SK-N-SH (cell line): ENCODE data around the gene H2AZ1. TPM values are rescaled to one million over a fixed set of nuclear protein-coding genes. Genes with fewer than 3 reads are reported as not detected.

Experiments used
- CTCF ChIA-PET: fragments of 300-600, 350-600 bp; formaldehyde crosslinking; extraction: SDS; loops from one replicate; lab custom pipeline; 2021; lab: Yijun Ruan, JAX
- POLR2A ChIA-PET: fragments of 350-600 bp; sonication (Branson Sonifier 250); formaldehyde crosslinking; extraction: SDS; loops from one replicate; lab custom pipeline; 2020; ENCODE audit warnings: antibody characterized with exemption, inconsistent platforms; lab: Yijun Ruan, JAX
- DNase-seq: peaks from one replicate; pipeline ENCODE4 v3.0.0; 2012
- H2AFZ ChIP-seq: fragments of 200-600 bp; sonication (generic); 2 replicates; pipeline ENCODE4 v1.8.1; 2016; ENCODE audit warnings: antibody characterized with exemption, mild to moderate bottlenecking, low read depth
- H3F3A ChIP-seq: fragments of 200-600 bp; sonication (generic); replicated peaks from 2 replicates; pipeline ENCODE3; 2016; ENCODE audit warnings: antibody characterized with exemption, mild to moderate bottlenecking; ENCODE audit not compliant: insufficient read depth
- H3K27ac ChIP-seq, 2 experiments: fragments of 200-500 bp in 1 of 2; fragments of 200-600 bp in 1 of 2; sonication (Bioruptor generic) in 1 of 2; sonication (generic), shearing (Covaris generic) in 1 of 2; 2 replicates each; pipeline versions ENCODE4 v1.5.1 to v1.6.1; 2014 to 2016; ENCODE audit warnings: low read depth in 2 of 2, inconsistent platforms in 1 of 2, low read length in 1 of 2, mild to moderate bottlenecking in 1 of 2, mixed read lengths in 1 of 2
- H3K27me3 ChIP-seq: fragments of 200-600 bp; sonication (generic), shearing (Covaris generic); 2 replicates; pipeline ENCODE4 v1.6.1; 2016; ENCODE audit warnings: mixed run types; ENCODE audit not compliant: insufficient read depth
- H3K36me3 ChIP-seq, 2 experiments: fragments of 200-500 bp in 1 of 2; fragments of 200-600 bp in 1 of 2; sonication (Bioruptor generic) in 1 of 2; sonication (generic) in 1 of 2; replicated peaks in 1 of 2; 2 replicates each; pipeline versions ENCODE3 to v1.5.1; 2014 to 2016; ENCODE audit warnings: low read length in 1 of 2, mild to moderate bottlenecking in 1 of 2; ENCODE audit not compliant: insufficient read depth in 2 of 2, control insufficient read depth in 1 of 2
- H3K4me1 ChIP-seq, 2 experiments: fragments of 200-500 bp in 1 of 2; fragments of 200-600 bp in 1 of 2; sonication (Bioruptor generic) in 1 of 2; sonication (generic), shearing (Covaris generic) in 1 of 2; 2 replicates each; pipeline versions ENCODE4 v1.5.1 to v1.6.1; 2014 to 2016; ENCODE audit warnings: low read depth in 1 of 2, low read length in 1 of 2, mixed run types in 1 of 2; ENCODE audit not compliant: insufficient read depth in 2 of 2, control insufficient read depth in 1 of 2
- H3K4me2 ChIP-seq: fragments of 200-600 bp; sonication (generic), shearing (Covaris generic); 2 replicates; pipeline ENCODE4 v1.6.1; 2017; ENCODE audit warnings: mixed run types
- H3K4me3 ChIP-seq, 2 experiments: fragments of 200-500 bp in 1 of 2; fragments of 200-600 bp in 1 of 2; sonication (Bioruptor generic) in 1 of 2; sonication (generic), shearing (Covaris generic) in 1 of 2; 2 replicates each; pipeline versions ENCODE4 v1.5.1 to v1.8.1; 2014 to 2016; ENCODE audit warnings: low read depth in 2 of 2, inconsistent platforms in 1 of 2, low read length in 1 of 2, mild to moderate bottlenecking in 1 of 2, mixed read lengths in 1 of 2, moderate library complexity in 1 of 2
- H3K79me2 ChIP-seq: fragments of 200-600 bp; sonication (generic); 2 replicates; pipeline ENCODE4 v1.8.1; 2017; ENCODE audit warnings: mild to moderate bottlenecking; ENCODE audit not compliant: insufficient read depth
- H3K9ac ChIP-seq: fragments of 200-600 bp; sonication (generic); 2 replicates; pipeline ENCODE4 v1.6.1; 2017; ENCODE audit warnings: mixed run types
- H3K9me2 ChIP-seq: fragments of 200-600 bp; sonication (generic); 2 replicates; pipeline ENCODE4 v1.6.1; 2017; ENCODE audit warnings: mixed run types
- H3K9me3 ChIP-seq: fragments of 200-600 bp; sonication (generic); 2 replicates; pipeline ENCODE4 v1.6.1; 2017; ENCODE audit warnings: mixed run types, mild to moderate bottlenecking, moderate library complexity
- H4K20me1 ChIP-seq: fragments of 200-600 bp; sonication (generic); 2 replicates; pipeline ENCODE4 v1.6.1; 2017; ENCODE audit warnings: mild to moderate bottlenecking, mixed run types; ENCODE audit not compliant: insufficient read depth
- CHD2 ChIP-seq: fragments of 150-350 bp; IDR thresholded peaks from 2 replicates; pipeline ENCODE4 v1.6.1; 2018; ENCODE audit warnings: low read length; ENCODE audit not compliant: partially characterized antibody
- FOSL2 ChIP-seq: IDR thresholded peaks from 2 replicates; pipeline ENCODE4 v1.4.0; 2012; ENCODE audit warnings: low read depth, mild to moderate bottlenecking, moderate library complexity, borderline replicate concordance
- FOXJ3 ChIP-seq: sonication (generic); formaldehyde crosslinking; IDR thresholded peaks from 2 replicates; pipeline ENCODE4 v1.5.1; 2020; ENCODE audit warnings: mild to moderate bottlenecking, missing genetic modification reagents
- GABPA ChIP-seq: IDR thresholded peaks from 2 replicates; pipeline ENCODE4 v1.4.0; 2012; ENCODE audit warnings: low read depth, mild to moderate bottlenecking
- IRF3 ChIP-seq: fragments of 150-350 bp; IDR thresholded peaks from 2 replicates; pipeline ENCODE4 v1.6.1; 2016; ENCODE audit warnings: mild to moderate bottlenecking, low read depth, low read length
- JUND ChIP-seq: IDR thresholded peaks from 2 replicates; pipeline ENCODE4 v1.4.0; 2012
- MEF2A ChIP-seq: IDR thresholded peaks from 2 replicates; pipeline ENCODE4 v1.4.0; 2012; ENCODE audit warnings: low read depth, borderline replicate concordance
- MXI1 ChIP-seq: IDR thresholded peaks from 2 replicates; pipeline ENCODE4 v1.6.1; 2012; ENCODE audit warnings: mild to moderate bottlenecking, low read depth, low read length, improper control_type of control experiment
- NRF1 ChIP-seq: IDR thresholded peaks from 2 replicates; pipeline ENCODE4 v1.6.1; 2012; ENCODE audit warnings: low read depth, mild to moderate bottlenecking, low read length
- PBX3 ChIP-seq: IDR thresholded peaks from 2 replicates; pipeline ENCODE4; 2012
- RCOR1 ChIP-seq: fragments of 150-350 bp; IDR thresholded peaks from 2 replicates; pipeline ENCODE4 v1.6.1; 2017; ENCODE audit warnings: antibody characterized with exemption, low read length
- REST ChIP-seq: IDR thresholded peaks from 2 replicates; pipeline ENCODE4 v1.6.1; 2012; ENCODE audit warnings: mild to moderate bottlenecking, low read depth, low read length, moderate library complexity
- RFX5 ChIP-seq: IDR thresholded peaks from 2 replicates; pipeline ENCODE4 v1.6.1; 2012; ENCODE audit warnings: mild to moderate bottlenecking, improper control_type of control experiment, low read length
- RXRA ChIP-seq: IDR thresholded peaks from 2 replicates; pipeline ENCODE4 v1.4.0; 2012; ENCODE audit warnings: low read depth, mild to moderate bottlenecking, borderline replicate concordance
- TAF1 ChIP-seq: IDR thresholded peaks from 2 replicates; pipeline ENCODE4 v1.6.1; 2012; ENCODE audit warnings: low read depth, mild to moderate bottlenecking, low read length, moderate library complexity, borderline replicate concordance
- USF1 ChIP-seq: IDR thresholded peaks from 2 replicates; pipeline ENCODE4 v1.4.0; 2012; ENCODE audit warnings: low read depth, borderline replicate concordance
- YY1 ChIP-seq: IDR thresholded peaks from 2 replicates; pipeline ENCODE4 v1.4.0; 2012; ENCODE audit warnings: low read depth, mild to moderate bottlenecking
- WGBS: methylation state at CpG from one replicate; pipeline ENCODE4 v1.1.6; 2017; ENCODE audit warnings: low lambda C conversion rate; 5-methylcytosine and 5-hydroxymethylcytosine counted together
- polyA plus RNA-seq, 3 experiments: library from polyadenylated mRNA; depleted of rRNA; stranded (reverse); fragments of >200 nt; gene quantifications; 2 replicates each; pipeline ENCODE4 v1.2.3, GENCODE V29; 2012

Gene H2AZ1
- polyA plus RNA-seq, 1 of the 3 experiments (the other 2 are of a cell fraction): 408 TPM

GRCh38 chr4:99971453-99972111 lies 21.5 kb upstream of the H2AZ1 start (continued):
- TF ChIP-seq USF1: no peak
- TF ChIP-seq FOXJ3 (CRISPR knock-in tag): no peak
- TF ChIP-seq MEF2A: no peak
- no peak for TF ChIP-seq RXRA
- TF ChIP-seq JUND: no peak

- H2AFZ ChIP-seq: peak overlapping the region; percentile 77; the same call in 1 of the 2 replicates
- H3K27me3 ChIP-seq: no peaks in the 10 kb centered on the region
- no peaks in the 10 kb centered on the region for H3K9me3 ChIP-seq
- H3K9me2 ChIP-seq: no peaks in the 10 kb centered on the region
- ChIA-PET CTCF (interaction anchor here (0.9 kb wide), 1 partner anchor 29 kb away, joined by 3 read pairs; no protein-coding TSS in a partner anchor), POLR2A (no interaction called here)
- H3K9ac ChIP-seq: 0 out of 2 replicates have a peak overlapping the region, but pooled peaks have one; percentile 5
- H3K4me2 ChIP-seq: peak overlapping the region; percentile 22; the same call in 1 of the 2 replicates
- TF ChIP-seq REST (no peak), RCOR1 (no peak), CHD2 (no peak), GABPA (no peak), FOSL2 (peak; percentile 64), IRF3 (no peak), MXI1 (no peak), YY1 (no peak), TAF1 (no peak), RFX5 (no peak), NRF1 (no peak), JUND (peak; percentile 63), PBX3 (no peak)
- H3K36me3 ChIP-seq: no peaks in the 10 kb centered on the region
- 11% methylated on average over 1 of the region's 1 CpG for WGBS
- H3K79me2 ChIP-seq: no peaks in the 10 kb centered on the region
- H3F3A ChIP-seq: peaks cover 5% of the 10 kb centered on the region
- no peaks in the 10 kb centered on the region for H4K20me1 ChIP-seq
- no peak overlapping the region for H3K4me3 ChIP-seq
- peak overlapping the region in 1 of 2 experiments; percentile 64; a peak in 2 of 4 replicates for H3K27ac ChIP-seq
- no peak for DNase-seq
- peaks cover 0 to 14% of the 10 kb centered on the region in 2 experiments; a peak in 1 of 4 replicates for H3K4me1 ChIP-seq
These were observed 18.3 kb upstream of the H2AZ1 start for GRCh38 chr4:99968330-99968729.
